ENCODE results near the gene KCNMB3.

GRCh38 chr3:179263134-179263533, 12.2 kb upstream of the KCNMB3 start:
- no peak for TF ChIP-seq CTCF (IDR thresholded peaks at IDR 0.05; ENCODE audit: low read length)
- no peak for TF ChIP-seq EZH2 (optimal IDR thresholded peaks at IDR 0.05; ENCODE audit: low read depth, low read length)
- TF ChIP-seq EZH2phosphoT487 (IDR thresholded peaks at IDR 0.05; ENCODE audit: low read length): no peak
